SK-N-SH (cell line): ENCODE measurements around the gene MAGEA4. TPM values are rescaled to one million over a fixed set of nuclear protein-coding genes. Genes with fewer than 3 reads are reported as not detected.

Experiments used
- CTCF ChIA-PET: fragments of 300-600, 350-600 bp; formaldehyde crosslinking; extraction: SDS; loops from one replicate; lab custom pipeline; 2021; lab: Yijun Ruan, JAX
- POLR2A ChIA-PET: fragments of 350-600 bp; sonication (Branson Sonifier 250); formaldehyde crosslinking; extraction: SDS; loops from one replicate; lab custom pipeline; 2020; ENCODE audit warnings: antibody characterized with exemption, inconsistent platforms; lab: Yijun Ruan, JAX
- DNase-seq: peaks from one replicate; pipeline ENCODE4 v3.0.0; 2012
- H2AFZ ChIP-seq: fragments of 200-600 bp; sonication (generic); 2 replicates; pipeline ENCODE4 v1.8.1; 2016; ENCODE audit warnings: antibody characterized with exemption, mild to moderate bottlenecking, low read depth
- H3F3A ChIP-seq: fragments of 200-600 bp; sonication (generic); replicated peaks from 2 replicates; pipeline ENCODE3; 2016; ENCODE audit warnings: antibody characterized with exemption, mild to moderate bottlenecking; ENCODE audit not compliant: insufficient read depth
- H3K27ac ChIP-seq, 2 experiments: fragments of 200-500 bp in 1 of 2; fragments of 200-600 bp in 1 of 2; sonication (Bioruptor generic) in 1 of 2; sonication (generic), shearing (Covaris generic) in 1 of 2; 2 replicates each; pipeline versions ENCODE4 v1.5.1 to v1.6.1; 2014 to 2016; ENCODE audit warnings: low read depth in 2 of 2, inconsistent platforms in 1 of 2, low read length in 1 of 2, mild to moderate bottlenecking in 1 of 2, mixed read lengths in 1 of 2
- H3K27me3 ChIP-seq: fragments of 200-600 bp; sonication (generic), shearing (Covaris generic); 2 replicates; pipeline ENCODE4 v1.6.1; 2016; ENCODE audit warnings: mixed run types; ENCODE audit not compliant: insufficient read depth
- H3K36me3 ChIP-seq, 2 experiments: fragments of 200-500 bp in 1 of 2; fragments of 200-600 bp in 1 of 2; sonication (Bioruptor generic) in 1 of 2; sonication (generic) in 1 of 2; replicated peaks in 1 of 2; 2 replicates each; pipeline versions ENCODE3 to v1.5.1; 2014 to 2016; ENCODE audit warnings: low read length in 1 of 2, mild to moderate bottlenecking in 1 of 2; ENCODE audit not compliant: insufficient read depth in 2 of 2, control insufficient read depth in 1 of 2
- H3K4me1 ChIP-seq, 2 experiments: fragments of 200-500 bp in 1 of 2; fragments of 200-600 bp in 1 of 2; sonication (Bioruptor generic) in 1 of 2; sonication (generic), shearing (Covaris generic) in 1 of 2; 2 replicates each; pipeline versions ENCODE4 v1.5.1 to v1.6.1; 2014 to 2016; ENCODE audit warnings: low read depth in 1 of 2, low read length in 1 of 2, mixed run types in 1 of 2; ENCODE audit not compliant: insufficient read depth in 2 of 2, control insufficient read depth in 1 of 2
- H3K4me2 ChIP-seq: fragments of 200-600 bp; sonication (generic), shearing (Covaris generic); 2 replicates; pipeline ENCODE4 v1.6.1; 2017; ENCODE audit warnings: mixed run types
- H3K4me3 ChIP-seq, 2 experiments: fragments of 200-500 bp in 1 of 2; fragments of 200-600 bp in 1 of 2; sonication (Bioruptor generic) in 1 of 2; sonication (generic), shearing (Covaris generic) in 1 of 2; 2 replicates each; pipeline versions ENCODE4 v1.5.1 to v1.8.1; 2014 to 2016; ENCODE audit warnings: low read depth in 2 of 2, inconsistent platforms in 1 of 2, low read length in 1 of 2, mild to moderate bottlenecking in 1 of 2, mixed read lengths in 1 of 2, moderate library complexity in 1 of 2
- H3K79me2 ChIP-seq: fragments of 200-600 bp; sonication (generic); 2 replicates; pipeline ENCODE4 v1.8.1; 2017; ENCODE audit warnings: mild to moderate bottlenecking; ENCODE audit not compliant: insufficient read depth
- H3K9ac ChIP-seq: fragments of 200-600 bp; sonication (generic); 2 replicates; pipeline ENCODE4 v1.6.1; 2017; ENCODE audit warnings: mixed run types
- H3K9me2 ChIP-seq: fragments of 200-600 bp; sonication (generic); 2 replicates; pipeline ENCODE4 v1.6.1; 2017; ENCODE audit warnings: mixed run types
- H3K9me3 ChIP-seq: fragments of 200-600 bp; sonication (generic); 2 replicates; pipeline ENCODE4 v1.6.1; 2017; ENCODE audit warnings: mixed run types, mild to moderate bottlenecking, moderate library complexity
- H4K20me1 ChIP-seq: fragments of 200-600 bp; sonication (generic); 2 replicates; pipeline ENCODE4 v1.6.1; 2017; ENCODE audit warnings: mild to moderate bottlenecking, mixed run types; ENCODE audit not compliant: insufficient read depth
- CHD2 ChIP-seq: fragments of 150-350 bp; IDR thresholded peaks from 2 replicates; pipeline ENCODE4 v1.6.1; 2018; ENCODE audit warnings: low read length; ENCODE audit not compliant: partially characterized antibody
- CTCF ChIP-seq: fragments of 200-600 bp; sonication (generic); IDR thresholded peaks from 2 replicates; pipeline ENCODE4 v1.6.1; 2017; ENCODE audit warnings: antibody characterized with exemption, mild to moderate bottlenecking, moderate library complexity
- ELF1 ChIP-seq: IDR thresholded peaks from 2 replicates; pipeline ENCODE4 v1.4.0; 2012
- EP300 ChIP-seq, 2 experiments: IDR thresholded peaks; 2 replicates each; pipeline versions ENCODE4 v1.4.0 to v1.6.1; 2012; ENCODE audit warnings: borderline replicate concordance in 1 of 2, low read depth in 1 of 2, low read length in 1 of 2
- EZH2phosphoT487 ChIP-seq: fragments of 200-600 bp; sonication (generic); IDR thresholded peaks from 2 replicates; pipeline ENCODE4 v1.6.1; 2017; ENCODE audit warnings: low read depth, mixed run types, mild to moderate bottlenecking, antibody characterized with exemption, moderate library complexity, borderline replicate concordance
- FOXJ3 ChIP-seq: sonication (generic); formaldehyde crosslinking; IDR thresholded peaks from 2 replicates; pipeline ENCODE4 v1.5.1; 2020; ENCODE audit warnings: mild to moderate bottlenecking, missing genetic modification reagents
- FOXM1 ChIP-seq: IDR thresholded peaks from 2 replicates; pipeline ENCODE4 v1.4.0; 2012; ENCODE audit warnings: low read depth, mild to moderate bottlenecking
- GATA2 ChIP-seq: sonication (generic); formaldehyde crosslinking; IDR thresholded peaks from 2 replicates; pipeline ENCODE4 v1.5.0; 2020; ENCODE audit warnings: mild to moderate bottlenecking, missing genetic modification reagents
- IRF3 ChIP-seq: fragments of 150-350 bp; IDR thresholded peaks from 2 replicates; pipeline ENCODE4 v1.6.1; 2016; ENCODE audit warnings: mild to moderate bottlenecking, low read depth, low read length
- JUND ChIP-seq: IDR thresholded peaks from 2 replicates; pipeline ENCODE4 v1.4.0; 2012
- MAX ChIP-seq: IDR thresholded peaks from 2 replicates; pipeline ENCODE4 v1.4.0; 2012; ENCODE audit warnings: low read depth
- MEF2A ChIP-seq: IDR thresholded peaks from 2 replicates; pipeline ENCODE4 v1.4.0; 2012; ENCODE audit warnings: low read depth, borderline replicate concordance
- MXI1 ChIP-seq: IDR thresholded peaks from 2 replicates; pipeline ENCODE4 v1.6.1; 2012; ENCODE audit warnings: mild to moderate bottlenecking, low read depth, low read length, improper control_type of control experiment
- NRF1 ChIP-seq: IDR thresholded peaks from 2 replicates; pipeline ENCODE4 v1.6.1; 2012; ENCODE audit warnings: low read depth, mild to moderate bottlenecking, low read length
- RXRA ChIP-seq: IDR thresholded peaks from 2 replicates; pipeline ENCODE4 v1.4.0; 2012; ENCODE audit warnings: low read depth, mild to moderate bottlenecking, borderline replicate concordance
- SMC3 ChIP-seq: IDR thresholded peaks from 2 replicates; pipeline ENCODE4 v1.6.1; 2012; ENCODE audit warnings: low read depth, low read length, improper control_type of control experiment
- TAF1 ChIP-seq: IDR thresholded peaks from 2 replicates; pipeline ENCODE4 v1.6.1; 2012; ENCODE audit warnings: low read depth, mild to moderate bottlenecking, low read length, moderate library complexity, borderline replicate concordance
- TEAD4 ChIP-seq: IDR thresholded peaks from 2 replicates; pipeline ENCODE4 v1.4.0; 2012; ENCODE audit warnings: mild to moderate bottlenecking, borderline replicate concordance; ENCODE audit not compliant: insufficient read depth
- USF1 ChIP-seq: IDR thresholded peaks from 2 replicates; pipeline ENCODE4 v1.4.0; 2012; ENCODE audit warnings: low read depth, borderline replicate concordance
- YY1 ChIP-seq: IDR thresholded peaks from 2 replicates; pipeline ENCODE4 v1.4.0; 2012; ENCODE audit warnings: low read depth, mild to moderate bottlenecking
- WGBS: methylation state at CpG from one replicate; pipeline ENCODE4 v1.1.6; 2017; ENCODE audit warnings: low lambda C conversion rate; 5-methylcytosine and 5-hydroxymethylcytosine counted together
- polyA plus RNA-seq, 3 experiments: library from polyadenylated mRNA; depleted of rRNA; stranded (reverse); fragments of >200 nt; gene quantifications; 2 replicates each; pipeline ENCODE4 v1.2.3, GENCODE V29; 2012

The MAGEA4 gene
- 0.10 and 0.19 TPM in 2 replicates for polyA plus RNA-seq (2012; rRNA removed)
- polyA plus RNA-seq (2012; cell fraction: cytosol; rRNA removed) = 0.09 and 0.12 TPM in 2 replicates
- 0.07 and 0.14 TPM in 2 replicates for polyA plus RNA-seq (2012; cell fraction: nucleus; rRNA removed)

- POLR2A ChIA-PET = no interaction called here
- Histone ChIP-seq H2AFZ (no peak within 1 kb of the TSS), H3K9me3 (no peaks in the 10 kb centered on the region), H3K4me3 (no peak within 1 kb of the TSS), H3K27me3 (no peaks in the 10 kb centered on the region), H3K79me2 (no peaks in the 10 kb centered on the region), H3K36me3 (no peaks in the 10 kb centered on the region), H3F3A (no peaks in the 10 kb centered on the region), H4K20me1 (no peaks in the 10 kb centered on the region), H3K4me2 (no peak within 1 kb of the TSS), H3K9ac (no peak within 1 kb of the TSS), H3K4me1 (no peaks in the 10 kb centered on the region), H3K9me2 (no peaks in the 10 kb centered on the region), H3K27ac (no peak within 1 kb of the TSS)
- CTCF ChIA-PET = no interaction called here
- TF ChIP-seq NRF1 (no peak), USF1 (no peak), IRF3 (no peak), SMC3 (no peak), CTCF (no peak), MXI1 (no peak), EZH2phosphoT487 (no peak), JUND (no peak), CHD2 (no peak), EP300 (IDR thresholded peaks at IDR 0.05; ENCODE audit: borderline replicate concordance in 1 of 2, low read depth in 1 of 2, low read length in 1 of 2) (no peak), TAF1 (no peak), ELF1 (no peak), MAX (no peak), FOXJ3 (CRISPR knock-in tag) (no peak), MEF2A (no peak), TEAD4 (no peak), YY1 (no peak), RXRA (no peak), FOXM1 (no peak), GATA2 (CRISPR knock-in tag) (no peak)
- WGBS = 69% methylated on average over 6 of the region's 11 CpGs
- no peak for DNase-seq
Observed at GRCh38 chrX:151912780-151913179, at the start of gene MAGEA4. MAGEA4 (plus strand) TSS chrX:151912889; CDS start chrX:151923665, 10,776 bp downstream.
